NCI-H1436 treated with DMSO at 0.1 percent for 48 hours (cell line): ENCODE data around the gene HMGCLL1.

Experiments used
- DNase-seq: peaks from one replicate; lab custom pipeline; 2025; lab: John Stamatoyannopoulos, UW

HMGCLL1 gene

GRCh38 chr6:55531496-55531895 is 47.5 kb downstream of the HMGCLL1 start:
- no peak for DNase-seq

GRCh38 chr6:55530931-55531330 is 48.1 kb downstream of the HMGCLL1 start:
- DNase-seq, result no peak

GRCh38 chr6:55528624-55529023 is 50.4 kb downstream of the HMGCLL1 start:
- no peak for DNase-seq

GRCh38 chr6:55524441-55524840 is 54.6 kb downstream of the HMGCLL1 start:
- no peak for DNase-seq

- DNase-seq, result no peak
Observed at GRCh38 chr6:55518529-55519060, 60.4 kb downstream of the HMGCLL1 start.

- no peak for DNase-seq
Observed at GRCh38 chr6:55516736-55517135, 62.3 kb downstream of the HMGCLL1 start.

GRCh38 chr6:55512904-55513303 is 66.1 kb downstream of the HMGCLL1 start:
- DNase-seq, result no peak

- no peak for DNase-seq
Observed at GRCh38 chr6:55511122-55511800, 67.7 kb downstream of the HMGCLL1 start.

- DNase-seq, result no peak
Observed at GRCh38 chr6:55499591-55499990, 79.4 kb downstream of the HMGCLL1 start.

GRCh38 chr6:55497694-55498093 is 81.3 kb downstream of the HMGCLL1 start:
- DNase-seq, result no peak

- no peak for DNase-seq
Observed at GRCh38 chr6:55496201-55496600, 82.8 kb downstream of the HMGCLL1 start.

- no peak for DNase-seq
Observed at GRCh38 chr6:55495277-55495676, 83.7 kb downstream of the HMGCLL1 start.

GRCh38 chr6:55494411-55494810 is 84.6 kb downstream of the HMGCLL1 start:
- no peak for DNase-seq

- no peak for DNase-seq
Observed at GRCh38 chr6:55492259-55492658, 86.7 kb downstream of the HMGCLL1 start.

- DNase-seq, result no peak
Observed at GRCh38 chr6:55490871-55491270, 88.1 kb downstream of the HMGCLL1 start.

- DNase-seq, result no peak
Observed at GRCh38 chr6:55474382-55474781, 104.6 kb downstream of the HMGCLL1 start.

GRCh38 chr6:55473722-55474121 is 105.3 kb downstream of the HMGCLL1 start:
- no peak for DNase-seq

GRCh38 chr6:55469951-55470366 is 109.0 kb downstream of the HMGCLL1 start:
- DNase-seq, result no peak

GRCh38 chr6:55456016-55456415 is 123.0 kb downstream of the HMGCLL1 start:
- no peak for DNase-seq

- DNase-seq, result no peak
Observed at GRCh38 chr6:55450005-55450404, 129.0 kb downstream of the HMGCLL1 start.

GRCh38 chr6:55449225-55449624 is 129.8 kb downstream of the HMGCLL1 start:
- DNase-seq, result no peak

GRCh38 chr6:55448451-55448850 is 130.5 kb downstream of the HMGCLL1 start:
- DNase-seq, result no peak

- DNase-seq, result no peak
Observed at GRCh38 chr6:55447891-55448290, 131.1 kb downstream of the HMGCLL1 start.

GRCh38 chr6:55445648-55446204 is 133.3 kb downstream of the HMGCLL1 start:
- no peak for DNase-seq
